ENCODE data around the gene CADM1.

The CADM1 gene
- 0.55 to 8.9 (median 1.5) reads per million in 18 experiments for total RNA-seq

GRCh38 chr11:115504276-115505158 is at the start of gene CADM1:
TSS of gene CADM1 (minus strand) at chr11:115504415.
- peak; percentile 60 to 63 for DNase-seq

DNA sequence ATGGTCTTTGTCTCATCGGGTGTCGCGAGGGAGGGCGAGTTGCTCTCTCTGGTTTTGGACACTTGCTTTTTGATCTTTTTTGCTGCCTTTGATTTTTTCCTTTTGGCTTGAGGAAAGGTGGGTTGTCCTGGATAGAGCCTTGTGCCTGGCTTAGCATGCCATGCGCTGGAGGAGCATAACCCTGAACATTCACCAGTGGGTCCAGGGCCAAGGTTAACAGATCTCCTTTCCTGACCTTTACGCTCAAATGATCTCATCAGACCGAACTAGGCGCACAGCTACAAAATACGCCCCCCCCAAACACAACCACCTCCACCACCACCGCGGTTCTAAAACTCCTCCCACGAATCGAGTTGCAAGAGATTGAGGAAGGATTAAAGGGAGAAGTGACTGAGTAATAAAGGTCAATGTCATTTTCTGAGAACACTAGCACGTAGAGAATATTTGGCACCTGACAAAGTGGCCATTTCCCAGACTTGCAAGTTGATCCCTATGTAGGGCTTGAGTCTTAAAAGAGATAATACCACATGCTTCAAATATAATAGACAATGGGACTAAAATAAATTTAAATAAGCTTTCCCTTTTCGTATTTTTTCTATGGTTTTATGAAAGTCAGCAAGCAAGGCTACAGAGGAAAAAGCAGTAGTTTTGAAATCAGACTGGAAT is 48.7 kb upstream of the CADM1 start:
- DNase-seq: peak in 1 of 2 donors; percentile 10

- DNase-seq: no peak
These were observed 48.0 kb upstream of the CADM1 start for GRCh38 chr11:115552151-115552772.

DNA sequence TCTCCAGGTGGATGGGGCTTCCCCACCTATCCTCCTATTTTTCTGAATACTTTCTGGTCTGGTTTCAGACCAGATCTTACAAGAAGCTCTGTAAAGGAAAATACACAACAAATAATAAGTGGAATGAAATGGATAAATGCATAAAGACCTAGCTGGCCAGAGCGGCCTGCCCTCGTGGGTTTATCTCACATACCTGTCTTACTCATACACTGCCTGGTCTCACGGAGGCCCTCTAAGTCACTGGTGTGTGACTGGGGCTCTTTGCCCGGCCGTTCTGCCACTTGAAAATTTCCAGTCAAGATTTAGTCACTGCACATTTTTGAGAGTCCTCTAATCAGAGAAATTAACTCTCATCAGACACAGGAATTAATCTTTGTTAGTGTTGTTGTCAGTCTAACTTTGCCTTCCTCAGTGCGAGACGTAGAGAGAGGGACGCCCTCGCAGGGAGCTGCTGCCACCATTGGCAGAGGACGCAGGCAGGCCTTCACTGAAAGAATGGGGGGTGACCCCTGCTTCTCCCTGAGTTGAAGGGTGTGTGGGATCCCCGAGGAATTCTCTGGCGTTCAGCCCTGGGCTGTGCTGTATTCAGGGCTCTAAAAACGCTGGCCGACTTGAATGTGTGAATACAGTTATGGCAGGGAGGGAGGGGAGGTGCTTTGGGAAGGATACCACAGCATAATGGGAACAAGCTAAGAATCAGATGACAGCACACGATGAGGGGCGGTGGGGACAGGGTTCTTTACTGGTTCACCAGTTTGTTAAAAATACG is 46.3 kb upstream of the CADM1 start:
- DNase-seq: no peak

DNA sequence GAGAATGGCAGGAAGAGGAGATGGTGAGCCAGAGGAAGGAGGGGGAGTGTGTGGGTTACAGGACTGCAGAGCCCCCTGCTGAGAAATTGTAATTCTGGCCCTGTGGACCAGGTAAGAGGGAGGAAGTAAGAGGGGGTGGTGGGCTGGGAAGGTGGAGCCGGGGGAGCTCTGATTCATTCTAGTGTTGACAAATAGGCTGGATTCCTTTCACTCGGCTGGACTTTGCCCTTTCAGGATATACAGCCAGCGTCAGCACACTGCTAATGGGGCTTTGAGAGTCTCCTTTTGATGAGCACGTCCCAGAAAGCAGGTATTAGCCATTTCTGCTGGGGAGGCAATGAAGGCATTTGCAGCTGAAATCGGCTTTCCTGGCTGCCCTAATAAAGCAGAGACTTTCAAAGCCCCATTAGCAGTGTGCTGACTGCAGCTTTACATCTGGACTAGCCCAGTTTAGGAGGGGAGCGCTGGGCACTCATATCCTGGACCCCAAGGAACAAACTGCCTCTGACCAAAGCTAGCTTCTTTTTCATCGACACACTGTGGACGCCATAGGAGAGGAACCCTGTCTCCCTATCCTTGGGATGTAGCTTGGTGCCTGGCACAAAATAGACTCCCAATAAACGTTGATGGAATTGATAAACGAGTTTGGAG is 44.8 kb upstream of the CADM1 start:
- DNase-seq: no peak

DNA sequence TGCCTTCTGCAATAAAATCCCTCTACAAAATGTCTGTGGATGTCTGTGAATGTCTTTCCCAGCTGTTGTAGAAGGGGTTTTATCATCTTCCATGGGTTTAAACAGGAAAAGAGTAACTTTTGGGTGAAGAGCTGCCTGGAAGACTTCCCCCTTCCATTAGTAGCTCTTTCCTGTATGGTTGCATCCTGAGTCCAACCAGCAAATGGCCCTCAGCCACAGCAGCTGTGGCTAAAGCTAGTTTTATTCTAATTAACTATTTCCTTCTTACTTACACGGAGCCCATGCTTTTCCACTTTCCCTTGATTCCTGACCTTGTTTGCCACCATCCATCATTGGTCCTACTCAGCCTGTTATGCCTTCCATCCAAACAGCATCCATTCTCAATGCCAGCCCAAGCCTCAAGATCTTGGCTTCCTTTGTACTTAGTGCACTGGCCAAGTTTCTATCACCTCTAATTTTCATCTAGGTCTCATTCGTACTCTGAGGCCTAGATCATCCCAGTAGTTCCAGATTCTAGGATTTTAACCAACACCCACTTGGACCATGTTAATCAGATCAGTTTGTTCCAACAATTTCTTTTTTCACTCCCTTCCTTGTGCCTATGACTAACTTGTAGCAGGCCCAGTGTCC is 41.5 kb upstream of the CADM1 start:
- DNase-seq: no peak

- DNase-seq: no peak
These were observed 40.3 kb upstream of the CADM1 start for GRCh38 chr11:115544422-115544948.

DNA sequence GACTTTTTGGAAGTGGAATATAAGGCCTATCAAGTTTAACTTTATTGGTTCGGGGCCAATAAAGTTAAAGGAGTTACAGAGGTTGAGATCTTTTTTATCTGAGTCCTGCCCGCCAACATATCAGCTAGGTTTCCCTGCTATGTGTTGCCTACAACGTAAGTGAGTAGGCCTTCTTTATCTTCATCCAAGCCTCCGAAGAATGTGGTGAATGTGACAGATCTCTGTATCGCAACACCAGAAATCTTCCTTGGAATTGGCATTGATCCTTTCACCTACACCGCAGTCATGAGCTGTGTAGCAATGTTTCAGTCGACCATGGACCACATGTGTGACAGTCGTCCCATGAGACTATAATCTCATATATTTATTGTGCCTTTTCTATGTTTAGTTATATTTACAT is 37.3 kb upstream of the CADM1 start:
- DNase-seq: no peak

DNA sequence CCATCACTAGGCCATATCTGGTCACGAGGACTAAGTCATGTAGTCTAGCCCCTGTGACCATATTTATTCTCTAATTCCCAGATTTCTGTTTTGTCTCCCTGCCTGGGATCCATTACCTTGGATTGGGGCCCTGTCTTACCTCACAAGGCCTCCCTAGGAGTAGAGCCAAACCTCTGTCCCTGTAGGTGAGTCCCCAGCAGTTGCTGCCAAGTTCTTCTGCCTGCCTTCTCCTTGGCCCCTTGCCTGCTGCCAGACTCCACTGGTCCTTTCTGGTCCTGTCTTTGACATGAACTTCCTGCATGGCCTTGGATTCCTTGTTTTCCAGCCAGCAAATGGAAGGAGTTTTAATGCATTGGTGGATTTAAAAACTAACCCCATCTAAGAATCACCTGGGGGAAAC is 35.6 kb upstream of the CADM1 start:
- no peak for DNase-seq

DNA sequence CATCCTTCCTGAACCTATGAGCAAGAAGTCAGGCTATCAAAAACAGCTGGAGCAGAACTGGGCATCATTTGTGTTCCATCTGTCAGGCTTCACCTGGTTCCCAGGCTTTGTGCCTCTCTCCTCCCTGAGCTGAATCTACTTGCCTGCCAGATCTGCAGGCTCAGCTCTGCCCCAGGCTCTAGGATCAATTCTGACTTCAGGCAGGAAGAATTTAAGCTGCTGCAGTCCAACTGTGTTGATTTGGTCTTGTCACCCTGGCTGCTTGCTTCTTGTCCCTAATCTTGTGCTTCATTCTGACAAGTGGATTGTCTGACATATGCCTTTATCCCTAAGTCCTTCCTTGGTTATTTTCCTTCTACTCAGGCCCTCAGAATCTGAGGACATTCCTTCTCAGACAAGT is 31.6 kb upstream of the CADM1 start:
- DNase-seq: no peak

DNA sequence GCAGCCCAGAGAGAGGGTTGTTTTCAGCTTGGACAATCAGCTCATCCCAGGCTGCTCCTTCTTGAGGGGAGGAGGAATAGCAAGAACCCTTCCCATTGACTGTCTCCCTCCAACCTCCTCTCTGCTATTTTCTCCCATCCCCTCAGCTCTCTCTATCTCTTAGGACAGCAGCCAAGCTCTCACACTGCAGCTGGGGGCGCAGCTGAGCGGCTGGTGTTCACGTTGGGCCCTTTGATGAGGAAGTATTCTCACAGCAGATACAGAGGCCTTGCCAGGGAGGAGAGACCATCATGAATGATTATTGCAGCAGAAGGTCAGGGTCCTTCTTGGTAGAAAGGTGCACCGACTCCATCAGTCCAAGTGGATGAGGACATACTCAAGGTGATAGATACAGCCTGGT is 26.5 kb upstream of the CADM1 start:
- peak in 1 of 2 donors; percentile 30 for DNase-seq

- no peak for DNase-seq
These were observed 24.0 kb upstream of the CADM1 start for GRCh38 chr11:115528225-115528624.

DNA sequence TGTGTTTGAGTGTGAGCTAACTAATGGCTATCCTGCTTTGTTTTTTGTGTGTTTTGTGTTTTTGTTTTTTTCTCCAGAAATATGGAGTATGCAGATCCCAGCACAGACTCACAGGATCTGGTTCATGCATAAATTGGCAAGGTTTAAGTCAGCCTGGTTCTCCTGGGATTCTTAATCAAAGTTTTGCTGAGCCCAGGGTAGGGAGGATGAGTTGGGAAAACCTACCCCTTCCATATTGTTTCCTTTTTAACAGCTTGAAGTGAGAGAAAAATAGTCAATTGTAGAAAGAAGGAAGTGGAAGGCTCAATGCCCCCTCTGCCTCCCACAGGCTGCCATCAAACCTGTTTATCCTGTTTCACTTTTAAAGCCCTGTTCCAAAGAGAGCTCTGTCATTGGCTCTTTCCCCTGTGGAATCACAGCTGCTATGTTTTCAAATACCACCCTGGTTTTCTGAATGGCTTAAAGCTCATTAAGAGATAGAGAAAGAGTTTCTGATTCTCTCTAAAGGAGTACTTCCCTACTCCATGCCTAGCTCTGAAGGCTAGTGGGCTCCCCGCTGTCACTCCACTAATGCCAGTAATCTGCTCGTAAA is 23.4 kb upstream of the CADM1 start:
- DNase-seq: no peak

GRCh38 chr11:115525531-115526006 is 21.4 kb upstream of the CADM1 start:
- no peak for DNase-seq

DNA sequence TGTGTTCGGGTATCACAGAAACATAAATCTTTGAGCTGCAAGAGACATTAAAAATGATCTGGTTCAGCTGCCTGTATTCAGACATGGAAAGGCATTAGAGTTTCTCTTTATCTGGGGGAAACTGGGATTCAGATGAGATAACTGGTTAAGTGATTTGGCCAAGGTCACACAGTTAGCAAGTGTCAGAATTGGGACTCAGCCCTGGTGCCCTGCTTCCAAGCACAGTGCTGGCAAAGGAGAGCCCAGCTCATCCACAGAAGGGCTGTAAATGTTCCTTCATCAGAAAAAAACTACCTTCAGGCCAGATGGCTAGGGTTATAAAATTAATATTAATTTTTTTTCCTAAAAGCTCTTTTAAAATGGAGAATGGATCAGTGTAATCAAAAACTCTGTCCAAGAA is 20.4 kb upstream of the CADM1 start:
- no peak for DNase-seq

DNA sequence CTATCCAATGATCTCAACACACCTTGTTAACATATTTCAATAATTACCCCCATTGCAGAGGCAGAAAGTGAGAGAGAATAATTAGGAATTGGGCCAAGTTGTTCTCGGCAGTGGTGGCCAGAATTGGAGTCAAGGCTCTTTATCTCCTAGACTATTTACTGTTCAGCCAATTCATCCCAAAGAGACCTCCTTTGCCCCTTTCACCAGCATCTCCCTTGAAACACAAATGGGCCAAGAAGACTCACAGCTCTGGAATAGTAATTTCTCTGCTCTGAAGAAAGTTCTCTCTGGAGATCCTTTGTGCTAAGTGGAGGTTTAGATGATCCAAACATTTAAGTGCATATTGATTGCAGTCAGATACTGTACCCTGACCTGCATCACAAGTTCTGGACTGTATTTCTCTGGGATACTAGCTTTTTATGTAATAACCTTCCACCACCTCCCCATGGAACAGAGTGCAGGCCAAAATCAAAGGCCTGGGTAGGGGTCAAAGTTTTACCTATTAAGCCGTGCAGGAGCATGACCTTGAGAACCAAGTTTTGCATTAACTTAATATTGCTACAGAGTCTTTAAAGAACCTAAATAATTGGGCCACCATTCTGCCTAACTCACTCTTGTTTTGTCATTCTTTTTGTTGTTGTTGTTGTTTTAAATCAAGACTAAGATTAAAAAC is 19.6 kb upstream of the CADM1 start:
- DNase-seq: no peak

DNA sequence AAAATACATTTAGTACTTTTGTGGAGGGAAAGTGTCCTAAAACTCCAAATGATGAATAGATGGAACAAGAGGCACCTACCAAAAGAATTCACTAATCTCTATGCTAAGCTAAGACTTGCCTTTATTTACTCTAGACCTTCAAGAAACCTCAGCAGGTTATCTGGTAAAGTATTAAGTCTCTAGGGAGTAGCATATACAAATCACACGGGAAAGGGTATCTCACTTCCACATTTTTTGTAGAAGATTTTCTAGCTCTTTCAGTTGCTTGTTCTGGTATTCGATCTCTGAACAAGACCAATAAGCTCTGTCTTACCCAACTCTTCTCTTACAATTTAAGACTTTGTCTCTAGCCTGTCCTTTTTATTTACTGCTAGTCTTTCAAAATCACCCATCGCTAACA is 18.1 kb upstream of the CADM1 start:
- no peak for DNase-seq

GRCh38 chr11:115521825-115522224 is 17.6 kb upstream of the CADM1 start:
- no peak for DNase-seq

DNA sequence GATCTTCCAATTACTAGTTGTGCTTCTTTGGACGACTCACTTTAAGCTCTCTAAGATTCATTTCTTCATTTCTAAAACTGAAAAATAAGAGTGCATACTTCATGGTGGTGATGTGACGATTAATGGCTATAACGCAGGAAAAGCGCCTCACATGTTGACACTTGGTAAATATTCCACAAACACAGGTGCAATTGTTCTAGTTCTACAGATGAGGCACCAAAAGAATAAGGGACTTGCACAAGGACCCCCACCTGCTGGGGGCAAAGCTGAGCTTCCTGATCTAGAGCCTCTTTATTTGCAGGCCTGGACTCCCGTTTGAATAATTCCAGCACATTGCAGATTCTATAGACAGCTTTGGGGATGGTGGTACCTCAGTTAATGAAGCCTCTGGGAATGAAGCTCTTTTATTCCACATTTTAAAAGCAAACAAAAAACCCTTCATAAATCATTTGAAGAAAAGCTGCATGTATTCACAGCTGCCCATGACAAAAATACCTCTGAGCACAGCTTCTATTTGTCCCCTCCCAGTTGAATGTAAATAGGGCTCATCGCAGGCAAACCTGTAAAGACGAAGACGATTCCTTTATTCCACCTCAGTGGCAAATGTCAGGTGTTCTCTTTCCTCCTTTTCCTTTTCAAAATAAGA is 14.9 kb upstream of the CADM1 start:
- no peak for DNase-seq
